AG04449 (cell line): ENCODE measurements around the gene CA5A.
A peak's percentile ranks its signal among the peaks of the same experiment; 100 is the strongest.

ENCODE experiments used
- CTCF ChIA-PET: fragments of 350-600 bp; formaldehyde crosslinking; extraction: SDS; loops from one replicate; lab custom pipeline; 2021; ENCODE audit warnings: antibody characterized with exemption; lab: Yijun Ruan, JAX
- POLR2A ChIA-PET: fragments of 400-600, 350-600 bp; formaldehyde crosslinking; extraction: SDS; loops from one replicate; lab custom pipeline; 2020; ENCODE audit warnings: antibody characterized with exemption, inconsistent platforms; lab: Yijun Ruan, JAX
- DNase-seq: peaks from one replicate; pipeline ENCODE4 v3.0.0-alpha.2; 2010; ENCODE audit warnings: low read depth, low spot score
- H3K4me3 ChIP-seq: 2 replicates; pipeline ENCODE4 v1.5.1; 2011; ENCODE audit warnings: low read depth, mild to moderate bottlenecking, control low read depth, low read length
- TF ChIP-seq, protein P1 (sequence below): IDR thresholded peaks from one replicate; pipeline ENCODE4 v1.5.1; 2011; ENCODE audit warnings: mild to moderate bottlenecking, moderate library complexity, low read length, control low read depth, inconsistent platforms; ENCODE audit not compliant: insufficient read depth; ENCODE audit errors: missing control alignments

CA5A gene

DNA sequence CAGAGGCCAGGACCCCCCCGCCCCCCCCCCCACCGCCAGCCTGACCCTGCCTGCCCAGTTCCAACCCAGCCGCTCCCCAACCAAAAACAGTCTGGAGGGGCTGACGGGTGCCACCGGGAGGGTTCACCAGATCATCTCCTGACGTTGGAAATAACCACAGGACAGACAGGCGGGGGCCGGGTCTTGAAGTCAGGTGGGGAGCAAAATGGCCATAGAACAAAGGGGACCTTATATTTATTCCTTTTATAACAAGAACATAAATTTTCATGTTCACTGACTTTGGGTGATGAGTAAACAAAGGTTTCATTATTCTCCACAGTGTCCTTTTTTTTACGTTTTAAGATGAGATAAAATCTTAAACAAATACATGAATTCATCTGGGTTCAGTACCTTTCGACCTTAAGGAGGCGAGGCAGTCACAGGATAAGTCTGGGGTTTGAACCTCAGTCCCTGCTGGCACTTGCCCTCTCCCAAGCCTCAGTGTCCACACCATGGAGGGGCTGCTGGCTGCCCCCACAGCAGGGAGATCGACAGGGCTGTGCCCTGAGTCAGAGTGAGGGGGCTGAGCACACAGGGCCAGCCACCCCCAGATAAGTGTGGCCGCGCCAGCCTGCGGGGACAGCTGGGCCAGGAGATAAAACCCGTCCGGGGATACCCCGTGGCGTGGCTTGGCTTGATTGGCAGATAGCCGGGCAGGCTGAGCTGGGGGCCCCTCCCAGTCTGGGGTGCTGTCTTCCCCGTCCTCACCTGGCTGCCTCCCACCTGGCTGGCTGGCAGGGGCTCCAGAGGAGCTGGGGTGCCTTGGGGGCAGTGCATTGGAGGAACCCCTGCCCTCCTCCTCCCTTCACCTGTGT is 82.0 kb downstream of the CA5A start:
- ChIA-PET CTCF (interaction anchor here (0.6 to 3.0 kb wide), 4 partner anchors 12 to 75 kb away, joined by 3 to 17 read pairs (median 4); no protein-coding TSS in a partner anchor), POLR2A (interaction anchor here (0.6 to 1.8 kb wide), 3 partner anchors 12 to 16 kb away, joined by 3 to 14 read pairs (median 7); partner anchors contain the start of gene SLC7A5)
- DNase-seq, result no peak
- TF ChIP-seq, protein P1, sequence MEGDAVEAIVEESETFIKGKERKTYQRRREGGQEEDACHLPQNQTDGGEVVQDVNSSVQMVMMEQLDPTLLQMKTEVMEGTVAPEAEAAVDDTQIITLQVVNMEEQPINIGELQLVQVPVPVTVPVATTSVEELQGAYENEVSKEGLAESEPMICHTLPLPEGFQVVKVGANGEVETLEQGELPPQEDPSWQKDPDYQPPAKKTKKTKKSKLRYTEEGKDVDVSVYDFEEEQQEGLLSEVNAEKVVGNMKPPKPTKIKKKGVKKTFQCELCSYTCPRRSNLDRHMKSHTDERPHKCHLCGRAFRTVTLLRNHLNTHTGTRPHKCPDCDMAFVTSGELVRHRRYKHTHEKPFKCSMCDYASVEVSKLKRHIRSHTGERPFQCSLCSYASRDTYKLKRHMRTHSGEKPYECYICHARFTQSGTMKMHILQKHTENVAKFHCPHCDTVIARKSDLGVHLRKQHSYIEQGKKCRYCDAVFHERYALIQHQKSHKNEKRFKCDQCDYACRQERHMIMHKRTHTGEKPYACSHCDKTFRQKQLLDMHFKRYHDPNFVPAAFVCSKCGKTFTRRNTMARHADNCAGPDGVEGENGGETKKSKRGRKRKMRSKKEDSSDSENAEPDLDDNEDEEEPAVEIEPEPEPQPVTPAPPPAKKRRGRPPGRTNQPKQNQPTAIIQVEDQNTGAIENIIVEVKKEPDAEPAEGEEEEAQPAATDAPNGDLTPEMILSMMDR, result no peak
- H3K4me3 ChIP-seq, result peak overlapping the region; percentile 38; the same call in 1 of the 2 replicates

DNA sequence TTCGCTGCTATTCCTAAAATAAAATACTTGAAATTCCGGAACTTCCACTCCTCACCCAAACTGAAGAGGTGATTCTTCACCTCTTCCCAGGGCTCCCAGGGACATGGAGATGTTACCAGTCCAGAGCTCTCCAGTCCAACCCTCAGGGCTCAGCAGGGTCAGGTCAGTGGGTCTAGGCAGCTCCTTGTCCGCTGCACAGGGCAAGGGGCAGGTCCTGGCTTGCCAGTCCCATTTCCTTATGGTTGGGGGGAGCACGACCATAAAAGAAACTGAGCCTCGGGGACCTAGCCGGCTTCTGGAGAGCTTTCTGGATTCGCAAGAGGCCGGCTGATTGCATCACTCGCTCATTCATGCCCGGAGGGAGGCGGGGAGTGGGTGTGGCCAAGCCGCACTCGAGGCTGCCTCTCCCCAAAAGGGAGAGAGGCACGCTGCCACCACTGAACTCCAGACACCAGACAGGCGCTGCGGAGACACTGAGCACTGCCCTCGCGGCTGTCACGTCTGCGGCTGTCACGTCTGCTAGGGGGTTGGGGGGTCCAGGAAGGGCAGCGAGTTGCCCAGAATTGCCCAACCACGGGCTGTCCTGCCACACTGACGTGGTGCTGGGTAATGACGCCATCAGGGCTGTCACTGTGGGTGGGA is 82.8 kb downstream of the CA5A start:
- H3K4me3 ChIP-seq, result peak overlapping the region; percentile 38
- TF ChIP-seq, protein P1, result no peak
- POLR2A ChIA-PET, result interaction anchor here (0.9 to 1.9 kb wide), 5 partner anchors 13 to 73 kb away, joined by 3 to 14 read pairs (median 6); partner anchors contain the start of gene SLC7A5
- CTCF ChIA-PET, result interaction anchor here (1.0 to 9.1 kb wide), 4 partner anchors 12 to 73 kb away, joined by 4 to 157 read pairs (median 38); no protein-coding TSS in a partner anchor
- peak; percentile 65 for DNase-seq

DNA sequence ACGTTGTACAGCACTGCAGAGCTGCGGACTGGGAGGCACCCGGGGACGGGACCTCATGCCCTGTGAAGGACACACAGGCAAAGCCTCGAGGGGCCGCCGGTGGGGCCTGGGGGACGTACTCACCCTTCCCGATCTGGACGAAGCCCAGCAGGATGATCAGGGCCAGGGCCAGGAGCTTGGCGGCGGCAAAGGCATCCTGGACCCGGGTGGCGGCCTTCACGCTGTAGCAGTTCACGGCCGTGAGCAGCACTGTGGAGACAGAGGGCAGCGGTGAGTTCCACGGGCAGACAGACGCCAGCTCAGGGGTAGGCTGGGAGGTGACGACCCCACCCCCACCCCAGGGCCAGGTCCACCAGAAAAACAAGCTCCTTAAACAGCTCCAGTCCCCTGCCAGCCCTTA is 84.7 kb downstream of the CA5A start:
- no peak overlapping the region for H3K4me3 ChIP-seq
- ChIA-PET CTCF (interaction anchor here (1.0 to 9.1 kb wide), 8 partner anchors 9 to 73 kb away, joined by 3 to 157 read pairs (median 8); partner anchors contain the start of gene SLC7A5), POLR2A (interaction anchor here (1.9 kb wide), 1 partner anchor 71 kb away, joined by 6 read pairs; no protein-coding TSS in a partner anchor)
- no peak for DNase-seq
- TF ChIP-seq, protein P1, result no peak

DNA sequence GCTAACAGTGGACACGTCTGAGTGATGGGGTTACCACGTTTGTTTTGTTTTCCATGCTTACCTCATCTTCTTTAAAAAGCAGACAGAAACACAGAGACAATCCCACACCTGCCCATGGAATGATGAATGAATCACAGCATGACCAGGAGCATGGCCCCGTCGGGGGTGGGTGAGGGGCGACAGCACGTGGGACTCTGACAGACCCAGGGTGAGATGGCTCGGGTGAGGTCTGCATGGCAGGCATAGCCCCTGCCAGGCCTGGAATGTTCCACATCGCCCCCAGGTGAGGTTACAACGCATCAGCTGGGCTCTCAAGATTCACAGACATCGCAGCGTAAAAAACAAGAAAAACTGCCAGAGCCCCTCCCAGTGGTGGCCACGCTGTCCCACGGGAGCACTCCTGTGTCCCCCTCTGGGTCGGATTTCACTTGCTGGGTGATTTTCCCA is 85.2 kb downstream of the CA5A start:
- DNase-seq, result no peak
- H3K4me3 ChIP-seq, result no peak overlapping the region
- ChIA-PET CTCF (interaction anchor here (1.0 to 9.1 kb wide), 11 partner anchors 9 to 74 kb away, joined by 3 to 157 read pairs (median 10); partner anchors contain the start of gene SLC7A5), POLR2A (no interaction called here)
- TF ChIP-seq, protein P1, result no peak

DNA sequence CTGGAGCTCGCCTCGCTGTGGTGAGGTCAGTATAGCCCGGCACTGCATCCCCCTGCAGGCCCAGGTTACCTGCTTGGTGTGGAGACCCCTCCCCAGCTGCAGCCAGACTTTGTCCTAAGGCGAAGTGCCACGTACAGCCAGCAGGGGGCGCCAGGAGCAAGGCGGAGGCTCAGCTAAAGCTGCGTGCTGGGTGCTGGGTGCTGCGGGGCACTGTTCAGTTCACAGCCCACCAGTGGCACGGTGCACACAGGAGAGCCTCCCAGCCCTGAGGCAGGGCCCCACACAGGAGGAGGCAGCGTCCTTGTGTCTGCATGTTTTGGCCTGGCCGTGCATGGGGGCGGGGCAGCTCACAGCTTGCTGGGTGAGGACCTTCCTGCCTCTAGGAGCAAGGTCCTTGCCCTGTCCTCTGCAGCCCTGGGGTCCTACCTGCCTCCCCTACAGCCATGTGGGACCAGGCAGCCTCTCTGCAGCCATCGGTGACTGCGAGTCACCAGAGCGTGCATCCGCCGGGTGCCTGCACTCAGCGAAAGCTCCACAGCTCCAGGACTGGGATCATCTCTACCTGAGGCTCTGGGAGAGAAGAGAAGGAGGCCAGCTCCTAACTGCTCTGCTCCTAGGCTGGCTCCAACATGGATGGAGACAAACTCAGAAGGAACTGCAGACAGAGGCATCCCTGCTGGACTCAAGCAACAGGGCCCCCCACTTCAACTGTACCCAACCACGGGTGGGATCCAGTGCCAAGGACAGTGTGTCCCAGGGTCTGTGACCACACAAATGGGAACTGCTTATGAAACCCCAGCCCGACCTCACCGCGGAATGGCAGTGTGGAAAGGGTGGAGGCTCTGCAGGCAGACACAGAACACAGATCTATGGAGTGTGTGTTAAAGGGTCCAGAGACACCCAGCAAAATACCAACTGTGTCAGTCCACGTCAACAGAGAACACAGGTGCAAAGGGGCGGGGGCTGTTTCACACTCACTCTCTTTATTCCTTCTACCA is 86.0 kb downstream of the CA5A start:
- POLR2A ChIA-PET, result interaction anchor here (1.0 to 1.5 kb wide), 3 partner anchors 10 to 21 kb away, joined by 5 to 6 read pairs (median 5); partner anchors contain the start of gene SLC7A5

More for the DNA sequence above, 86.0 kb downstream of the CA5A start:
- TF ChIP-seq, protein P1, result peak; percentile 91
- no peak for DNase-seq
- CTCF ChIA-PET, result interaction anchor here (0.7 to 9.1 kb wide), 31 partner anchors 8 to 90 kb away, joined by 3 to 157 read pairs (median 4); partner anchors contain the start of gene SLC7A5
- H3K4me3 ChIP-seq, result no peak overlapping the region
